B cell (primary cell): ENCODE measurements around the gene SDK1. TPM values are rescaled to one million over a fixed set of nuclear protein-coding genes. Genes with fewer than 3 reads are reported as not detected.

Experiments used
- ATAC-seq: fragments of 200-7000 bp; cut with Tn5 transposase; one replicate; pipeline ENCODE4 v1.10.0; 2021; ENCODE audit warnings: low read depth, mild to moderate bottlenecking, moderate number of reproducible peaks, moderate library complexity
- CTCF ChIA-PET: fragments of 350-600 bp; sonication (Branson Sonifier 250); formaldehyde crosslinking; loops from one replicate; lab custom pipeline; 2021; ENCODE audit warnings: antibody characterized with exemption, inconsistent platforms; lab: Charles Lee
- POLR2A ChIA-PET: fragments of 350-600 bp; sonication (Branson Sonifier 250); formaldehyde crosslinking; loops from one replicate; lab custom pipeline; 2021; ENCODE audit warnings: antibody characterized with exemption; lab: Charles Lee
- DNase-seq: peaks from one replicate; pipeline ENCODE4 v3.0.0; 2013
- H2AFZ ChIP-seq: 2 replicates; pipeline ENCODE4 v1.6.1; 2012; ENCODE audit warnings: mild to moderate bottlenecking, low read depth, low read length; ENCODE audit not compliant: insufficient read depth, poor library complexity, severe bottlenecking
- H3K27ac ChIP-seq, 2 donors: 1 replicate in 1 of 2; 2 replicates in 1 of 2; pipeline ENCODE4 v1.5.1; 2012 to 2013; ENCODE audit warnings: low read length in 2 of 2, mild to moderate bottlenecking in 2 of 2, moderate library complexity in 1 of 2
- H3K27me3 ChIP-seq, 4 experiments: fragments of 200-600 bp in 1 of 4; sonication (generic) in 1 of 4; replicated peaks in 1 of 4; 1 replicate in 2 of 4; 2 replicates in 2 of 4; pipeline versions ENCODE4 v1.6.1 to v1.7.0; 2013 to 2016; ENCODE audit warnings: low read length in 3 of 4, mild to moderate bottlenecking in 2 of 4, mixed read lengths in 1 of 4, moderate library complexity in 1 of 4; ENCODE audit not compliant: insufficient read depth in 4 of 4, control insufficient read depth in 3 of 4; ENCODE audit errors: control extremely low read depth in 1 of 4
- H3K36me3 ChIP-seq, 2 experiments: replicated peaks in 1 of 2; 1 replicate in 1 of 2; 2 replicates in 1 of 2; pipeline versions ENCODE4 v1.6.1 to v1.7.1; 2013; ENCODE audit warnings: low read length in 1 of 2; ENCODE audit not compliant: insufficient read depth in 2 of 2, control insufficient read depth in 1 of 2; ENCODE audit errors: control extremely low read depth in 1 of 2, extremely low read depth in 1 of 2
- H3K4me1 ChIP-seq, 2 donors: fragments of 200-600 bp in 1 of 2; sonication (generic) in 1 of 2; 1 replicate in 1 of 2; 2 replicates in 1 of 2; pipeline versions ENCODE4 v1.5.1 to v1.6.1; 2013 to 2017; ENCODE audit warnings: low read length in 2 of 2; ENCODE audit not compliant: control insufficient read depth in 2 of 2, insufficient read depth in 2 of 2
- H3K4me2 ChIP-seq: replicated peaks from 2 replicates; pipeline ENCODE3; 2012; ENCODE audit warnings: mild to moderate bottlenecking, low read depth, low read length; ENCODE audit not compliant: poor library complexity, severe bottlenecking
- H3K4me3 ChIP-seq, 5 experiments: fragments of 200-600 bp in 1 of 5; sonication (generic) in 1 of 5; 1 replicate in 3 of 5; 2 replicates in 2 of 5; pipeline versions ENCODE4 v1.5.1 to v1.7.0; 2011 to 2016; ENCODE audit warnings: low read length in 4 of 5, mild to moderate bottlenecking in 4 of 5, low read depth in 2 of 5, control low read depth in 1 of 5, moderate library complexity in 1 of 5; ENCODE audit not compliant: insufficient read depth in 1 of 5; ENCODE audit errors: control extremely low read depth in 1 of 5, extremely low read depth in 1 of 5
- H3K79me2 ChIP-seq: fragments of 200-600 bp; sonication (generic); one replicate; pipeline ENCODE4 v1.6.0; 2016; ENCODE audit warnings: low read length; ENCODE audit not compliant: control insufficient read depth, insufficient read depth
- H3K9ac ChIP-seq: fragments of 200-600 bp; sonication (generic); 2 replicates; pipeline ENCODE4 v1.6.1; 2017; ENCODE audit warnings: mild to moderate bottlenecking, low read length, moderate library complexity
- H3K9me3 ChIP-seq, 3 donors: one replicate each; pipeline versions ENCODE4 v1.6.1 to v1.7.1; 2013; ENCODE audit warnings: low read length in 2 of 3; ENCODE audit not compliant: control insufficient read depth in 2 of 3, insufficient read depth in 1 of 3; ENCODE audit errors: control extremely low read depth in 1 of 3
- H4K20me1 ChIP-seq: 2 replicates; pipeline ENCODE4 v1.6.0; 2012; ENCODE audit warnings: mild to moderate bottlenecking, low read length; ENCODE audit not compliant: insufficient read depth, control insufficient read depth, poor library complexity, severe bottlenecking
- H3K27ac Mint-ChIP-seq: one replicate; pipeline ENCODE4 v1.8.0; 2021; ENCODE audit warnings: mixed read lengths
- H3K27me3 Mint-ChIP-seq: one replicate; pipeline ENCODE4 v1.8.0; 2021; ENCODE audit warnings: mixed read lengths
- H3K4me1 Mint-ChIP-seq: one replicate; pipeline ENCODE4 v1.8.0; 2021; ENCODE audit warnings: mixed read lengths
- H3K4me3 Mint-ChIP-seq: one replicate; pipeline ENCODE4 v1.8.0; 2021; ENCODE audit warnings: mixed read lengths
- H3K9me3 Mint-ChIP-seq: one replicate; pipeline ENCODE4 v1.8.0; 2022; ENCODE audit warnings: mixed read lengths; ENCODE audit not compliant: insufficient read depth
- CTCF ChIP-seq: fragments of 200-600 bp; IDR thresholded peaks from one replicate; pipeline ENCODE4 v1.8.0; 2022; ENCODE audit warnings: antibody characterized with exemption, mild to moderate bottlenecking
- EZH2 ChIP-seq: IDR thresholded peaks from 2 replicates; pipeline ENCODE4 v1.6.1; 2012; ENCODE audit warnings: borderline replicate concordance, low read depth, mild to moderate bottlenecking, moderate library complexity, low read length; ENCODE audit not compliant: insufficient read depth, poor library complexity, severe bottlenecking
- WGBS: methylation state at CpG from one replicate; pipeline ENCODE4 v1.1.5; 2013; ENCODE audit warnings: missing lambda C conversion rate; ENCODE audit not compliant: insufficient coverage; 5-methylcytosine and 5-hydroxymethylcytosine counted together
- intact Hi-C: fragments of 100-400 bp; cut with micrococcal nuclease; formaldehyde crosslinking; loops from one replicate; pipeline ENCODE4 v1.10.0; 2022
- polyA plus RNA-seq: library from polyadenylated mRNA; depleted of rRNA; stranded (reverse); fragments of >200 nt; gene quantifications from 2 replicates; pipeline ENCODE4 v1.2.3, GENCODE V29; 2012
- total RNA-seq, 2 donors: library from RNA; stranded (reverse); fragments of 120-200 nt in 1 of 2; gene quantifications; 1 replicate in 1 of 2; 2 replicates in 1 of 2; pipeline versions ENCODE4 v1.2.3 to v1.2.4, GENCODE V29; 2013 to 2022

Gene SDK1
- total and polyA plus RNA-seq, 2 donors (not counting 1 experiment from before 2014, with no cell fraction given) = 0.73 to 2.0 TPM

GRCh38 chr7:3748389-3748788 lies 447.3 kb downstream of the SDK1 start:
- Histone ChIP-seq H3K79me2 (no peaks in the 10 kb centered on the region), H3K9ac (no peak overlapping the region), H3K27me3 (no peaks in the 10 kb centered on the region), H4K20me1 (no peaks in the 10 kb centered on the region), H3K4me3 (no peak overlapping the region), H2AFZ (no peak overlapping the region), H3K4me2 (no peak overlapping the region), H3K4me1 (peaks cover 16 to 17% of the 10 kb centered on the region in 2 donors), H3K36me3 (no peaks in the 10 kb centered on the region), H3K27ac (no peak overlapping the region), H3K9me3 (no peaks in the 10 kb centered on the region)
- ATAC-seq = no peak
- intact Hi-C loops = no loop called here
- Mint-ChIP-seq H3K27me3 (no peaks in the 10 kb centered on the region), H3K9me3 (no peaks in the 10 kb centered on the region), H3K27ac (no peak overlapping the region), H3K4me3 (no peak overlapping the region), H3K4me1 (peaks cover 11% of the 10 kb centered on the region)
- ChIA-PET POLR2A (no interaction called here), CTCF (no interaction called here)
- TF ChIP-seq CTCF = no peak
- TF ChIP-seq EZH2 = no peak
- no peak for DNase-seq
- WGBS = no CpG with 5 or more reads among the region's 2 CpGs

- H3K9ac ChIP-seq = no peak overlapping the region
- no peak for TF ChIP-seq EZH2
- TF ChIP-seq CTCF = no peak
- CTCF ChIA-PET = no interaction called here
- ATAC-seq (no peak), DNase-seq (no peak)
- no peak overlapping the region for H2AFZ ChIP-seq
- H3K79me2 ChIP-seq = no peaks in the 10 kb centered on the region
- H3K9me3 ChIP-seq = peaks cover 0 to 6% (median 0%) of the 10 kb centered on the region in 3 donors
- WGBS = no CpG with 5 or more reads among the region's 1 CpG
- H3K27ac ChIP-seq = no peak overlapping the region
- H3K36me3 ChIP-seq = no peaks in the 10 kb centered on the region
- H4K20me1 ChIP-seq = no peaks in the 10 kb centered on the region
- POLR2A ChIA-PET = no interaction called here
- peaks cover 3 to 5% of the 10 kb centered on the region in 2 donors for H3K4me1 ChIP-seq
- H3K4me1 Mint-ChIP-seq = peaks cover 3% of the 10 kb centered on the region
- intact Hi-C loops = no loop called here
- no peaks in the 10 kb centered on the region for H3K27me3 Mint-ChIP-seq
- no peak overlapping the region for H3K27ac Mint-ChIP-seq
- no peak overlapping the region for H3K4me2 ChIP-seq
- H3K4me3 ChIP-seq = no peak overlapping the region
- peaks cover 0 to 6% (median 0%) of the 10 kb centered on the region in 4 experiments for H3K27me3 ChIP-seq
- H3K9me3 Mint-ChIP-seq = no peaks in the 10 kb centered on the region
- no peak overlapping the region for H3K4me3 Mint-ChIP-seq
Measured at GRCh38 chr7:3753868-3754267, 452.8 kb downstream of the SDK1 start.
